CMK (cell line): ENCODE measurements around the gene BAHCC1.

Experiments used
- DNase-seq: peaks from one replicate; pipeline ENCODE4 v3.0.0-alpha.2; 2010; ENCODE audit warnings: low read depth

BAHCC1 gene

GRCh38 chr17:81493198-81494038 is 98.2 kb downstream of the BAHCC1 start:
- no peak for DNase-seq

DNA sequence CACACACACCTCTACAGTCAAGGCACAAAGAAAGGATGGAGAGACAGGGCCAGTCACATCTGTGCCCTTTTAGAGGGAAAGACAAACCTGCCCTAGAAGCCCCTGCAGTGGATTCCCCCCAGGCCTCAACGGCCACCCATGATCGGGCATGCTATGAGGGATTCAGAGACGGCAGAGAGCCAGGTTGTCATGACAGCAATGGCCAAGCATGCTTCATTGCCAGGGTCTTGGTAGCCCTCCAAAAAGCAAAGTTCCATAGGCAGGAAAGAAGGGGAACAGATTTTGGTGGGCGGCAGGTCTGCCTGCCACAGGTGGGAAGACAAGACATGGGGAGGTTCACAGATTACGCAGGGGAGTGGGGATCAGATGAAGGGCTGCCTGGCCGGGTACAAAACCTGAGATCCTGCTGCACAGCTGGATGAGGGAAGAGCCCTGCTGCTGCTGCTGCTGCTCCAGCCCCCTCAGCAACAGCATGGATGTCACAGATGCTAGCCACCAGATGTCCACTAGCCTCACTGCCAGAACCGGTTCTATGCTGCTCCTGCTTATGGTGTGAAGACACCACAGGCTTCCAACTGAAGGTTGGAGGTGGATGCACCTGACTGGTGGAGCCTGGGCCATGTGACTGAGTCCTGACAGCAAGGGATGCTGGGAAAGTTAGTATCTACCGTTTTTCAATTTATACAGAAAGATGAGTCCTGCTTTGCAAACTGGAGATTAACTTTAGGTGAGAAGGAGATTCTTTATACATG is 99.5 kb downstream of the BAHCC1 start:
- DNase-seq, result no peak

- no peak for DNase-seq
These were observed 103.8 kb downstream of the BAHCC1 start for GRCh38 chr17:81498953-81499600.

DNA sequence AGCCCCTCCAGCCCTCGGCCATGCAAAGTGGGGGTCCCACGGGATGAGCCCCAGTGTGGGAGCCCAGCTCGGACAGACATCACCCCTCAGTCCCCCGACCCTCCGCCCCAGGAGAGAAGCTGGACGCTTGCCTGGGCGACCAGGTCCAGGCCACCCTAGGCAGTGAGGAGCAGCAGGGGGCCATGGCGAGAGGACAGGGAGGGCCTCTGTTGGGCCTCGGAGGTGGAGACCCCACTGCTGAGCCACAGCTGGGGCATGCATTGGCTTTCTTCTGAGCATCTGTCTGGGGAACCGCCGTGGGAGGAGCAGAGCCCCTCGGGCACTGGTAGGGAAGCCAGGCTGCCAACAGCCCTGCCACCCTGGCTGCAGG is 104.3 kb downstream of the BAHCC1 start:
- no peak for DNase-seq

DNA sequence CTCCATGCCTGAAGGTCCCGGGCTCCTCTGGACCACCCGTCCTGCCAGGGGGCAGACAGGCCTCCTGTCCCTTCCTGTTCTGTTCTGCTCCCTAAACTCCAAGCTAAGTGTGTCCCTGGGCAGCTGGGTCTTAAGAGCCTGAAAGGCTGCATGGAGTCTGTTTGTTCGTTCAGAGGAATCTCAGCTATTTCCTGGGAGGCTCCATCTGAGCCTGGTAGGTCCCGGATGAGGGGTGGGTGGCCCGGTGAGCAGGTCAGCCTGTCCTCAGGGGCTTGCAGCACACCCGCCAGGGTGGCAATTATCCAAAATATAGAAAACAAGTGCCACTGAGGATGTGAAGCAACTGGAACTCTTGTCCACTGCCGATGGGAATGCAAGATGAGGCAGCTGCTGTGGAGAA is 104.8 kb downstream of the BAHCC1 start:
- no peak for DNase-seq

- no peak for DNase-seq
These were observed 107.3 kb downstream of the BAHCC1 start for GRCh38 chr17:81502471-81503017.

DNA sequence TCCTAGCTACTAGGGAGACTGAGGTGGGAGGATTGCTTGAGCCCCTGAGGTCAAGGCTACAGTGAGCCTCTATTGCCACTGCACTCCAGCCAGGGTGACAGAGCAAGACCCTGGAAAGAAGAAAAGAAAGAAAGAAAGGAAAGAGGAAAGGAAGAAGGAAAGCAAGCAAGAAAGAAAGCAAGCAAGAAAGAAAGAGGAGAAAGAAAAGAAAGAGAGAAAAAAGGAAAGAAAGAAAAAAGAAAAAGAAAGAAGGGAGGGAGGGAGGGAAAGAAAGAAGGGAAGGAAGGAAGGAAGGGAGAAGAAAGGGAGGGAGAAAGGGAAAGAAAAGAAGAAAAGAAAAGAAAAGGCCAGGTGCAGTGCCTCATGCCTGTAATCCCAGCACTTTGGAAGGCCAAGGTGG is 108.4 kb downstream of the BAHCC1 start:
- no peak for DNase-seq

DNA sequence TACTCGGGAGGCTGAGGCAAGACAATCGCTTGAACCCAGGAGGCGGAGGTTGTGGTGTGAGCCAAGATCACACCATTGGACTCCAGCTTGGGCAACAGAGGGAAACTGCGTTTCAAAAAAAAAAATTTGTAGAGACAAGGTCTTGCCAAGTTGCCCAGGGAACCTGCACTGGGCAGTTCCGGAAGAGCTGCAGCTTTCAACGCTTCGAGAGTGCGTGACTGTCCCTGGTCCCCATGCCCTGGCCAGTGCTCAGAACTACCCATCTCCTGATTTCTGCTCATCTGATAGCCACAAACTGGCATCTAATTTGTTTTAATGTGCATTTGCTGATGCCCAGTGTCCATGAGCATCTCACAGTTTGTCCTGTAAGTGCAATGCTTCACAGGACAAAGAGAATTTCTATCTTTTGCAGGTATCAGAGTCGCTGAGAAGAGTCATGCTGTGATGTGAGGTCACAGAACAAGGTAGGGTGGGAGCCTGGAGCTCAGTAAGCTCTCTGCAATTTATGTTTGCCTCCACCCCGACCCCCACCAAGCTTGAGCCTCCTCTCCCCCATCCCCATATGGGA is 113.5 kb downstream of the BAHCC1 start:
- no peak for DNase-seq

GRCh38 chr17:81509207-81509971 is 114.1 kb downstream of the BAHCC1 start:
- DNase-seq, result no peak

GRCh38 chr17:81509972-81510784 is 114.9 kb downstream of the BAHCC1 start:
- DNase-seq, result no peak

DNA sequence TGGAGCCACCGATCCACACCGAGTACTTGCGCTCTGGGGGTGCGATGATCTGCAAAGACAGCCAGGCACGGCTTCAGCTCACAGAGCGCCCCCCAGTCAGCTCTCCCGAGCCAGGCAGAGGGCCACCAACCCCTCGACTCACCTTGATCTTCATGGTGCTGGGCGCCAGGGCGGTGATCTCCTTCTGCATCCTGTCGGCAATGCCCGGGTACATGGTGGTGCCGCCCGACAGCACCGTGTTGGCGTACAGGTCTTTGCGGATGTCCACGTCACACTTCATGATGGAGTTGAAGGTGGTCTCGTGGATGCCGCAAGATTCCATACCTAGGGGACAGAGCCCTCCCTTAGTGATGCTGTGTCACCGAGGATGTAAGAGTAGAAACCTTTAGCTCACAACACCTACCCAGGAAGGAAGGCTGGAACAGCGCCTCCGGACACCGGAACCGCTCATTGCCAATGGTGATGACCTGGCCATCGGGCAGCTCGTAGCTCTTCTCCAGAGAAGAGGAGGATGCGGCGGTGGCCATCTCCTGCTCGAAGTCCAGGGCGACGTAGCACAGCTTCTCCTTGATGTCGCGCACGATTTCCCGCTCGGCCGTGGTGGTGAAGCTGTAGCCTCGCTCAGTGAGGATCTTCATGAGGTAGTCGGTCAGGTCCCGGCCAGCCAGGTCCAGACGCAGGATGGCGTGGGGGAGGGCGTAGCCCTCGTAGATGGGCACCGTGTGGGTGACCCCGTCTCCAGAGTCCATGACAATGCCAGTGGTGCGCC is 115.7 kb downstream of the BAHCC1 start:
- DNase-seq, result no peak

DNA sequence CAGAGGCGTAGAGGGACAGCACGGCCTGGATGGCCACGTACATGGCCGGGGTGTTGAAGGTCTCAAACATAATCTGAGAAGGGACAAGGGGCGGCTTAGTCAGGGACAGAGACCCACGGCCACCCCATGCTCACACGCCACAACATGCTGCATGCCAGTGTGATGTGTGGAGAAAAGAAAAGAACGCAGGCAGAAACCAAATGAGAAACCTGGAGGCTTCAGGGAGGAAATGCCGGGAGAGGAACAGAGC is 116.2 kb downstream of the BAHCC1 start:
- DNase-seq, result no peak

DNA sequence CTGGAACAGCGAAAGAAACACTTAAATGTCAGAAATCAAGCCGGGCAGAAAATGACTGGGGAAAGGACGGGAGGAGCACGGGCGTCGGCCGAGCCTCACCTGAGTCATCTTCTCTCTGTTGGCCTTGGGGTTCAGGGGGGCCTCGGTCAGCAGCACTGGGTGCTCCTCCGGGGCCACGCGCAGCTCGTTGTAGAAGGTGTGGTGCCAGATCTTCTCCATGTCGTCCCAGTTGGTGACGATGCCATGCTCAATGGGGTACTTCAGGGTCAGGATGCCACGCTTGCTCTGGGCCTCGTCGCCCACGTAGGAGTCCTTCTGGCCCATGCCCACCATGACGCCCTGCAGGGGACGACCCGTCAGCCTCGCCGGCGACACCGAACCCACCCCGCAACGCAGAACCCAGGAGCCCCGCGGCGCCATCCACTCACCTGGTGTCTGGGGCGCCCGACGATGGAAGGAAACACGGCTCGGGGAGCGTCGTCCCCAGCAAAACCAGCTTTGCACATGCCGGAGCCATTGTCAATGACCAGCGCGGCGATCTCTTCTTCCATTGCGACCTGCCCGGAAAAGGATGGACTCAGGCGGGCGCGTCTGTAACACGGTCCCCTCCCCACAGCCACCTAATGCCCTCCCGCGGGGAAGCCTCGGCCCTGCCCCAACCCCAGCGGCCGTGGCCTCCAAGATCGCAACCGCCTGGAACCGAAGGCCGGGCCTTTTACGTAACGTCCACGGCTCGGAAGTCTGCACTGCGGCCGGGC is 116.7 kb downstream of the BAHCC1 start:
- no peak for DNase-seq

DNA sequence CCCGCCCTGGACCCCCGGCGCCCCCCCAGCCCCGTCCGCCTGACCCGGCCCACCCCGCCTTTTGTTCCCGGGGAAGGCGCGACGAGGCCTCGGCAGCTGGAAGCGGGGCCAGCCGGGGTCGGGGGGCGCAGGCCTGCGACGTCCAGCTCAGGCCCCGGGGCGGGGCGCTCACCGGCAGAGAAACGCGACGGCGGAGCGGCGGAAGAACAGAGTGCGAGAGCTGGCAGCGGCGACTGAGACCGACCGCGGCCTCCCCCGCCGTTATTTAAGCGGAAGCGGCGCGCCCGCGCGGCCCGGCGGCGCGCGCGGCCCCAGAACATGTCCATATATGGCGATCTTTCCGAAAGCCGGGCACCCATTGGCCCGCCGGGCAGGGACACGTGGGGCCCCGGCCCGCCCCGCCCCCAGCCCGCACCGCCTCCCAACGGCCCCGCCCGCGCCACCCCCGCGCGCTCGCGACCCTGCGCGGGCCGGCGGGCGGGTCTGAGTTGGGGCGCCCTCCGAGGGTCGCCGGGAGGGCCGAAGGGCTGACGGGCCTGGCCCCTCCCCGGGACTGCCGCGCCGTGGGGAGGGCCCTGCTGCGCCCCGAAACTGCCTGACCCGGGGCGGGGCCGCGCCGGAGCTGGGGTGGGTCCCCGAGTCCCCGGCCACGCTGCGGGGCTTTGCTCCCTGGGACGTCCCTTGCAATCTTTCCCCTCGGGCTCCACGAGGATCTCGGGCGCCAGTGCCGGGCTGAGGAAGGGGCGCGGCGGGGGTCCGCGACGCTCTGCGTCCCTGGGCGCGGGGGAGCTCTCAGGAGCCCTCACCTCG is 117.5 kb downstream of the BAHCC1 start, which contains the start of gene ACTG1:
Gene ACTG1 (minus strand): TSS at position 238 of the 810 bp plus-strand sequence. CDS start 445 bp downstream, outside the sequence.
- DNase-seq, result peak; percentile 82

DNA sequence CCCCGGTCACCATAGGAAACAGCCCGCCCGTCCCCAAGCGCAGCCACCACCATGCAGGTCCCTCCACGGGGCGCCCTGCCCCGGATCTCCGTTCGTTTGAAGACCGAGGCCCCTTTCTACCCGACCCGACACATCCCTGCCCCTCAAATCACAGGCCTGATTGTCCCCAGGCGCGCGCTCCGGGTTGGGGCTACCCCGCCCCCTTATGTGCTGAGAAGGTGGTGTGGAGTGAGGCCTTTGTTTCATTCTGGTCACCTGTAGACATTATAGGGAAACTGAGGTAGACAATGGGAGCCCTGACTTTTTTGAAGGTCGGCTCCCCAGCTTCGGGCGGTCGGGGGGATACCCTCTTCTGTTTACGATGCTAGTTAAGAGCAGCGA is 118.1 kb downstream of the BAHCC1 start:
- no peak for DNase-seq

- DNase-seq, result no peak
These were observed 118.7 kb downstream of the BAHCC1 start for GRCh38 chr17:81513753-81514488.

GRCh38 chr17:81514489-81514738 is 119.2 kb downstream of the BAHCC1 start:
- no peak for DNase-seq
